Liver (tissue), 9 donors: ENCODE measurements around the gene TRPM2. TPM values are rescaled to one million over a fixed set of nuclear protein-coding genes. Genes with fewer than 3 reads are reported as not detected.

ENCODE experiments used
- DNase-seq: peaks from one replicate; pipeline ENCODE4 v3.0.0-alpha.2; 2017; ENCODE audit warnings: low spot score
- H3K27ac ChIP-seq, 2 donors: one replicate each; pipeline ENCODE4 v1.7.0; 2013; ENCODE audit warnings: inconsistent platforms in 2 of 2, low read length in 2 of 2, control low read depth in 1 of 2, low read depth in 1 of 2, mild to moderate bottlenecking in 1 of 2
- H3K27me3 ChIP-seq, 4 donors: one replicate each; pipeline versions ENCODE4 v1.6.1 to v1.7.0; 2013; ENCODE audit warnings: low read length in 3 of 4, inconsistent platforms in 1 of 4, mild to moderate bottlenecking in 1 of 4, moderate library complexity in 1 of 4; ENCODE audit not compliant: control insufficient read depth in 4 of 4, insufficient read depth in 4 of 4
- H3K36me3 ChIP-seq, 4 donors: one replicate each; pipeline versions ENCODE4 v1.6.1 to v1.7.0; 2013; ENCODE audit warnings: low read length in 3 of 4, mild to moderate bottlenecking in 3 of 4, low read depth in 1 of 4, moderate library complexity in 1 of 4; ENCODE audit not compliant: control insufficient read depth in 4 of 4, insufficient read depth in 3 of 4
- H3K4me1 ChIP-seq, 4 donors: one replicate each; pipeline versions ENCODE4 v1.6.1 to v1.7.0; 2013; ENCODE audit warnings: low read length in 3 of 4, mild to moderate bottlenecking in 3 of 4, moderate library complexity in 1 of 4; ENCODE audit not compliant: control insufficient read depth in 4 of 4, insufficient read depth in 4 of 4
- H3K4me3 ChIP-seq, 3 donors: one replicate each; pipeline versions ENCODE4 v1.6.1 to v1.7.0; 2013; ENCODE audit warnings: low read length in 3 of 3, control low read depth in 1 of 3, low read depth in 1 of 3, mild to moderate bottlenecking in 1 of 3
- H3K9ac ChIP-seq, 2 donors: one replicate each; pipeline ENCODE4 v1.7.0; 2013; ENCODE audit warnings: low read length in 2 of 2, mild to moderate bottlenecking in 2 of 2, moderate library complexity in 2 of 2, control low read depth in 1 of 2, low read depth in 1 of 2
- H3K9me3 ChIP-seq, 4 donors: one replicate each; pipeline versions ENCODE4 v1.6.1 to v1.7.0; 2013; ENCODE audit warnings: low read length in 3 of 4; ENCODE audit not compliant: control insufficient read depth in 4 of 4
- FOXA2 ChIP-seq: IDR thresholded peaks from 2 replicates; pipeline ENCODE4 v1.6.1; 2016; ENCODE audit warnings: antibody characterized with exemption
- GABPA ChIP-seq, 2 donors: IDR thresholded peaks in 1 of 2; conservative IDR thresholded peaks in 1 of 2; 2 replicates each; pipeline ENCODE4 v1.6.1; 2016; ENCODE audit warnings: antibody characterized with exemption in 2 of 2, mild to moderate bottlenecking in 1 of 2, moderate library complexity in 1 of 2
- HNF4A ChIP-seq, 2 donors: conservative IDR thresholded peaks; 2 replicates each; pipeline ENCODE4 v1.6.1; 2016; ENCODE audit warnings: antibody characterized with exemption in 2 of 2, mild to moderate bottlenecking in 2 of 2
- JUND ChIP-seq, 2 donors: IDR thresholded peaks; 2 replicates each; pipeline ENCODE4 v1.6.1; 2016; ENCODE audit warnings: antibody characterized with exemption in 2 of 2
- RAD21 ChIP-seq, 2 donors: IDR thresholded peaks; 2 replicates each; pipeline ENCODE4 v1.6.1; 2016; ENCODE audit warnings: antibody characterized with exemption in 2 of 2, mild to moderate bottlenecking in 2 of 2
- RXRA ChIP-seq, 2 donors: IDR thresholded peaks; 2 replicates each; pipeline ENCODE4 v1.6.1; 2017 to 2018; ENCODE audit warnings: antibody characterized with exemption in 2 of 2, mild to moderate bottlenecking in 1 of 2
- TAF1 ChIP-seq: conservative IDR thresholded peaks from 2 replicates; pipeline ENCODE4 v1.6.1; 2016; ENCODE audit warnings: antibody characterized with exemption, mild to moderate bottlenecking
- YY1 ChIP-seq: IDR thresholded peaks from 2 replicates; pipeline ENCODE4 v1.6.1; 2016; ENCODE audit warnings: antibody characterized with exemption, mild to moderate bottlenecking
- WGBS: extraction: QIAGEN DNeasy Blood & Tissue Kit; methylation state at CpG from one replicate; pipeline ENCODE4 v1.1.7; 2013; 5-methylcytosine and 5-hydroxymethylcytosine counted together
- polyA plus RNA-seq, 2 donors: library from polyadenylated mRNA; stranded (reverse) in 1 of 2; unstranded in 1 of 2; fragments of 200-250 nt in 1 of 2; fragments of >200 nt in 1 of 2; fragmentation: Nextera tagmentation in 1 of 2; extraction: Ambion mirVana in 1 of 2; gene quantifications; one replicate each; pipeline versions ENCODE4 v1.2.1 to v1.2.3, GENCODE V29; 2013 to 2015
- total RNA-seq, 2 donors: library from RNA; depleted of rRNA; stranded (reverse); fragments of >200 nt; gene quantifications; one replicate each; pipeline ENCODE4 v1.2.3, GENCODE V29; 2014
- TF ChIP-seq, protein P1 (sequence below): IDR thresholded peaks from 2 replicates; pipeline ENCODE4 v1.6.1; 2016; ENCODE audit warnings: antibody characterized with exemption
- TF ChIP-seq, protein P2 (sequence below): IDR thresholded peaks from 2 replicates; pipeline ENCODE4 v1.6.1; 2016; ENCODE audit warnings: antibody characterized with exemption
- TF ChIP-seq, protein P3 (sequence below): IDR thresholded peaks from 2 replicates; pipeline ENCODE4 v1.6.1; 2016; ENCODE audit warnings: antibody characterized with exemption
- TF ChIP-seq, protein P4 (sequence below): IDR thresholded peaks from 2 replicates; pipeline ENCODE4 v1.6.1; 2016; ENCODE audit warnings: antibody characterized with exemption, mild to moderate bottlenecking
- donor health status: healthy.
- donor health status: healthy.
- donor health status: healthy.
- donor health status: healthy.
- donor health status: healthy.

Gene TRPM2
- total and polyA plus RNA-seq, 4 donors, result 0.43 to 1.3 (median 0.63) TPM

DNA sequence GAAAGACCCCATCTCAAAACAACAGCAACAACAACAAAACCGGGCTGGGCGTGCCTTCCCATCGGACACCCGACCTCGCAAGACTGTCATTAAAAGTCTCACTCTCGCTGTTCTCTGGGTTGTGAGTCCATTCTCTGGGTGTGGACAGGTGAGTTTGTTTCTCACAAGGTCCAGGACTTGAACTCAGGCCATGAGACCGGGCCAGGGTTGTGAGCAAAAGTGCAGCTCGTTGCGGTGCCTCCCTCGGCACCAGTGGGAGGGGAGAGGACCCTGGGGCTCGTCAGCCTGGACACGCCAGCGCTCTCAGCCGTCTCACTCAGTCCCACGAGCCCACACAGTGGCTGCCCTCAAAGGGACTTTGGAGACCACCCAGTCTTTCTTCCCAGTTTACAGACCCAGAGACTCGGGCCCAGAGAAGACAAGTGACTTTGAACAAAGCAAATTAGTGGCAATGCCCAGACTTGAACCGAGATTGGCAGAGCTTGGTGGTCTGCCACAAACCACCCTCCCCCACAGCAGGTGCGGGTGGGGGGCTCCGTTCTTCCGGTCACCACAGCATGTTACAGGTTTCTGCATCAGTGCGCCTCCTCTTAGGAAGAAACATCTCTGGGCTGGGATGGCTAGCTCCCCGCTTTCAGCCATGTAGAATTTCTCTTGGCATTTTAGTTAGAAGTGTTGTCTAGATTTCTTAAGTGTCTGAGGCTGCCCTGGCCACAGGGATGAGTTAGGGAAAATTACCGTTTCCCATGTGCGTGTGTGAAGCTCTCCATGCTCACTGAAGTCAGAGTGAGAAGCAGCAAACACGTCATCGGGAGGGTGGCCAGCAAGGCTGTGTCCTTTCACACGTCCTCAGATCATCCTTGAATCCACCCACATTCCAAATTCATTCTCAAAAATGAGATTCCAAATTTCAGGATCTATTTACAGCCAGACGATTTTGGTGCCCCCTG, 130.1 kb downstream of the TRPM2 start:
- no peaks in the 10 kb centered on the region for H3K27me3 ChIP-seq
- H3K27ac ChIP-seq, result peak overlapping the region; percentile 94 to 98
- peak overlapping the region; percentile 43 to 81 (median 80) for H3K4me3 ChIP-seq
- H3K36me3 ChIP-seq, result peaks cover 0 to 2% (median 0%) of the 10 kb centered on the region in 4 donors
- peaks cover 6 to 41% (median 25%) of the 10 kb centered on the region in 4 donors for H3K4me1 ChIP-seq
- peak overlapping the region; percentile 91 to 92 for H3K9ac ChIP-seq
- DNase-seq, result no peak
- H3K9me3 ChIP-seq, result no peaks in the 10 kb centered on the region
- TF ChIP-seq RXRA (IDR thresholded peaks at IDR 0.05) (no peak), FOXA2 (no peak), RAD21 (IDR thresholded peaks at IDR 0.05) (no peak), JUND (IDR thresholded peaks at IDR 0.05) (no peak), GABPA (IDR thresholded peaks at IDR 0.05 in 1 of 2, conservative IDR thresholded peaks at IDR 0.05 in 1 of 2) (no peak), TAF1 (no peak), HNF4A (conservative IDR thresholded peaks at IDR 0.05) (no peak), YY1 (no peak)
- TF ChIP-seq, protein P1, sequence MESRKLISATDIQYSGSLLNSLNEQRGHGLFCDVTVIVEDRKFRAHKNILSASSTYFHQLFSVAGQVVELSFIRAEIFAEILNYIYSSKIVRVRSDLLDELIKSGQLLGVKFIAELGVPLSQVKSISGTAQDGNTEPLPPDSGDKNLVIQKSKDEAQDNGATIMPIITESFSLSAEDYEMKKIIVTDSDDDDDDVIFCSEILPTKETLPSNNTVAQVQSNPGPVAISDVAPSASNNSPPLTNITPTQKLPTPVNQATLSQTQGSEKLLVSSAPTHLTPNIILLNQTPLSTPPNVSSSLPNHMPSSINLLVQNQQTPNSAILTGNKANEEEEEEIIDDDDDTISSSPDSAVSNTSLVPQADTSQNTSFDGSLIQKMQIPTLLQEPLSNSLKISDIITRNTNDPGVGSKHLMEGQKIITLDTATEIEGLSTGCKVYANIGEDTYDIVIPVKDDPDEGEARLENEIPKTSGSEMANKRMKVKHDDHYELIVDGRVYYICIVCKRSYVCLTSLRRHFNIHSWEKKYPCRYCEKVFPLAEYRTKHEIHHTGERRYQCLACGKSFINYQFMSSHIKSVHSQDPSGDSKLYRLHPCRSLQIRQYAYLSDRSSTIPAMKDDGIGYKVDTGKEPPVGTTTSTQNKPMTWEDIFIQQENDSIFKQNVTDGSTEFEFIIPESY, result no peak
- TF ChIP-seq, protein P2, sequence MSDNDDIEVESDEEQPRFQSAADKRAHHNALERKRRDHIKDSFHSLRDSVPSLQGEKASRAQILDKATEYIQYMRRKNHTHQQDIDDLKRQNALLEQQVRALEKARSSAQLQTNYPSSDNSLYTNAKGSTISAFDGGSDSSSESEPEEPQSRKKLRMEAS, result no peak
- TF ChIP-seq, protein P3, sequence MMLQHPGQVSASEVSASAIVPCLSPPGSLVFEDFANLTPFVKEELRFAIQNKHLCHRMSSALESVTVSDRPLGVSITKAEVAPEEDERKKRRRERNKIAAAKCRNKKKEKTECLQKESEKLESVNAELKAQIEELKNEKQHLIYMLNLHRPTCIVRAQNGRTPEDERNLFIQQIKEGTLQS, result no peak
- WGBS, result 57% methylated on average over 28 of the region's 28 CpGs

DNA sequence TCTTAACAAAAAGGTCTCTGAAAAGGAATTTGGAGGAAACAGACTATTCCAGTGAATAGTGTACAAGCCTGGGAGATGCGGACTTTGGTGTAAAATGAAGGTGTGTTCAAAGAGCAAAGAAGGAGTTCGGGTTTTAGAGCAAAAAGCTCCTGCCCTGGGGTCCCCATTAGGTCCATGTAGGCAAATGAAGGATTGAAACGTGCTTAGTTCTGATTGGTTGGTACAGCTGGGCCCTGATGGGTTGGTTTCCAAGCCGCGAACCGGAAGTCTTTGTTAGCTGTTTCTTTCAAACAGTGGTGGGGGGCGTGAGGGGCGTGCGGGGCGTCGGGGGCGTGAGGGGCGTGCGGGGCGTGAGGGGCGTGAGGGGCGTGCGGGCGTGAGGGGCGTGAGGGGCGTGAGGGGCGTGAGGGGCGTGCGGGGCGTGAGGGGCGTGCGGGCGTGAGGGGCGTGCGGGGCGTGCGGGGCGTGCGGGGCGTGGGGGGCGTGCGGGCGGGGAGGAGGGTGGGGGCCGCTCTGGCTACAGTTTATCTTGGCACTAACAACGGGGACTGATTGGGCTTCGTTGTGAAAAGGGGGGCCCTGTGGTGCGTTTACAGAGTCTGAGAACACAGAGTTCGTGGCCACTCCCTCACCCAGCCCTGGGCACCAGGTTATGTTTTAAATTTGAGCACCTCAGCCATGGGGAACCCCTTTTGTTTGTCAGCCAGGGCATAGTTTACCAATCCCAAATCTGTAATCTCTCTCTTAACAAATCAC, 131.3 kb downstream of the TRPM2 start:
- peak overlapping the region; percentile 94 to 98 for H3K27ac ChIP-seq
- WGBS, result 75% methylated on average over 43 of the region's 43 CpGs
- TF ChIP-seq JUND (IDR thresholded peaks at IDR 0.05) (no peak), RXRA (IDR thresholded peaks at IDR 0.05) (no peak)
- TF ChIP-seq, protein P4, sequence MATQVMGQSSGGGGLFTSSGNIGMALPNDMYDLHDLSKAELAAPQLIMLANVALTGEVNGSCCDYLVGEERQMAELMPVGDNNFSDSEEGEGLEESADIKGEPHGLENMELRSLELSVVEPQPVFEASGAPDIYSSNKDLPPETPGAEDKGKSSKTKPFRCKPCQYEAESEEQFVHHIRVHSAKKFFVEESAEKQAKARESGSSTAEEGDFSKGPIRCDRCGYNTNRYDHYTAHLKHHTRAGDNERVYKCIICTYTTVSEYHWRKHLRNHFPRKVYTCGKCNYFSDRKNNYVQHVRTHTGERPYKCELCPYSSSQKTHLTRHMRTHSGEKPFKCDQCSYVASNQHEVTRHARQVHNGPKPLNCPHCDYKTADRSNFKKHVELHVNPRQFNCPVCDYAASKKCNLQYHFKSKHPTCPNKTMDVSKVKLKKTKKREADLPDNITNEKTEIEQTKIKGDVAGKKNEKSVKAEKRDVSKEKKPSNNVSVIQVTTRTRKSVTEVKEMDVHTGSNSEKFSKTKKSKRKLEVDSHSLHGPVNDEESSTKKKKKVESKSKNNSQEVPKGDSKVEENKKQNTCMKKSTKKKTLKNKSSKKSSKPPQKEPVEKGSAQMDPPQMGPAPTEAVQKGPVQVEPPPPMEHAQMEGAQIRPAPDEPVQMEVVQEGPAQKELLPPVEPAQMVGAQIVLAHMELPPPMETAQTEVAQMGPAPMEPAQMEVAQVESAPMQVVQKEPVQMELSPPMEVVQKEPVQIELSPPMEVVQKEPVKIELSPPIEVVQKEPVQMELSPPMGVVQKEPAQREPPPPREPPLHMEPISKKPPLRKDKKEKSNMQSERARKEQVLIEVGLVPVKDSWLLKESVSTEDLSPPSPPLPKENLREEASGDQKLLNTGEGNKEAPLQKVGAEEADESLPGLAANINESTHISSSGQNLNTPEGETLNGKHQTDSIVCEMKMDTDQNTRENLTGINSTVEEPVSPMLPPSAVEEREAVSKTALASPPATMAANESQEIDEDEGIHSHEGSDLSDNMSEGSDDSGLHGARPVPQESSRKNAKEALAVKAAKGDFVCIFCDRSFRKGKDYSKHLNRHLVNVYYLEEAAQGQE, result peak; percentile 28

More for the DNA sequence above, 131.3 kb downstream of the TRPM2 start:
- DNase-seq, result no peak
- Histone ChIP-seq H3K36me3 (peaks cover 0 to 2% (median under 1%) of the 10 kb centered on the region in 4 donors), H3K4me1 (peaks cover 2 to 35% (median 20%) of the 10 kb centered on the region in 4 donors), H3K9ac (peak overlapping the region; percentile 91 to 92), H3K9me3 (no peaks in the 10 kb centered on the region), H3K4me3 (peak overlapping the region; percentile 41 to 81 (median 43)), H3K27me3 (no peaks in the 10 kb centered on the region)
